GM12872 (cell line): ENCODE measurements around the gene JARID2.

Experiments
- CTCF ChIP-seq: IDR thresholded peaks from 3 replicates; pipeline ENCODE4 v1.5.1; 2011; ENCODE audit warnings: low read depth, mild to moderate bottlenecking, low read length, moderate library complexity; ENCODE audit not compliant: insufficient read depth

Gene JARID2

GRCh38 chr6:15527838-15528617, 282.2 kb downstream of the JARID2 start:
- no peak for TF ChIP-seq CTCF

- TF ChIP-seq CTCF, result no peak
These were observed 283.0 kb downstream of the JARID2 start for GRCh38 chr6:15528870-15529269.

- TF ChIP-seq CTCF, result no peak
These were observed 284.5 kb downstream of the JARID2 start for GRCh38 chr6:15530411-15530810.

- TF ChIP-seq CTCF, result no peak
These were observed 286.1 kb downstream of the JARID2 start for GRCh38 chr6:15531973-15532372.

- TF ChIP-seq CTCF, result no peak
These were observed 287.6 kb downstream of the JARID2 start for GRCh38 chr6:15533379-15534026.

- TF ChIP-seq CTCF, result no peak
These were observed 289.1 kb downstream of the JARID2 start for GRCh38 chr6:15534974-15535373.

GRCh38 chr6:15535495-15536197, 289.8 kb downstream of the JARID2 start:
- no peak for TF ChIP-seq CTCF
